ENCODE results near the gene POLN.
A peak's percentile ranks its signal among the peaks of the same experiment; 100 is the strongest.

POLN gene

DNA sequence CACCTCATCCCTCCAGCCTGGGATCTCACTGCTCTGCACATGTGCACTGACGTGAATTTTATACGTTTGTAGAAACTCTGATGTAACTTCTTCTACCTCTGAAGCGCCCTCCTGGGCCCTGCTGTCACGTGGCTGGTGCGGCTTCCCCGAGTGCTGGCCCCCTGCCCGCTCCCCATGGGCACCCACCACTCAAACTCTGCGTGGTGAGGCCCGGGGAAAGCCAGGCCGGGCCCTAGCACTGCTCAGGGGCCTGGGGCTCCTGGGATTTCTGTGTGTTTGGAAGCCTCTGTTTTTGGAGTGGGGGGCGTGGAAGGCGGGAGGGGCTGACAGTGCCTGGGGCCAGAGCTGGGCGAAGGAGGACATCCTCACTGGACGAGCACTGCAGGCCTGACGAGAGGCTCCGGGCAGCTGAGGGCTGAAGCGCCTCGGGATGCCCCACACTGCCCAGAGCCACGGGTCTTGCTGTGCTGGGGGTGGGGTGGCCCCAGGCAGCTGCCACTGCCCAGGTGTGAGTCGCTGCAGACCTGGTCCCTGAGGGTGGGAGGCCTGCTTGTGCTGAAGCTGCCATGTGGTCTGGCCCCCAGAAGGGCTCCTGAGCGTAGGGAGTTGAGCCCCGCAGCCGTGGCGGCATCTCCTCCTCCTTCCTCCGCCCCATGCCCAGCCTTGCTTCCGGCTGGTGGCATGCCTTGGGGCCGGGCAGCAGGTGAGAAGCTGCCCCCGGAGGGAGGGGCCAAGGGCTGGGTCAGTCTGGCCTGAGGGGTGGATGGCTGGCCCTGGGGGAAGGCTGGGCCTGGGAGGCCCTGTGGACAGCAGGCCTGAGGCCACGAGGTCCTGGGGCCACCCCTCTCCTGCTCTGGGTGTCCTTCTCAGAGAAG is 175.1 kb downstream of the POLN start:
- DNase-seq, result no peak

DNA sequence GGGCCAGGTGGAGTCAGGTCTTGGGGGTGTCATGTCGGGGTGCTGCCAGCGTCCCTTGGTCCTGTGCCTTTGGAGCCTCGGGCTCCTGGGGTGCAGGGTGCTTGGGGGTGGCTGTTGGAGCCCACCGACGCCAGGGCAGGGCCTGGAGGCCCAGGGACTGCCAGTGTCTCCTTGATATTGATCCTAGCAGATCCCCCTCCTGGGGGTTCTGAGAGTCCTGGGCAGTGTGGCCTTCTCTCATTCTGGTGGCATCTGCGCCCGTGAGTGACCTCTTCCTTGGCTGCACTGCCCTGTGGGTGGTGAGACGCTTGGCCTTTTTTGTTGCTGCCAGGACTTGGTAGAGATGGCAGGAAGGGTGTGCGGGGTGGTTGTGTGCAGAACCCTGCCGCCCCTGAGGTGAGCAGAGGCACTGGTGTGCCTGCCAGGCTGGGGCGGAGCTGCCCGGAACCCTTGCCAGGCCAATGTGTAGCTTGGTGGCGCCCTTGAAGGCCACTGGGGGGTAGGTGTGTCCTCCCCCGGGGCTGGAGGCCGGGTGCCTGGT is 175.8 kb downstream of the POLN start:
- DNase-seq, result no peak

DNA sequence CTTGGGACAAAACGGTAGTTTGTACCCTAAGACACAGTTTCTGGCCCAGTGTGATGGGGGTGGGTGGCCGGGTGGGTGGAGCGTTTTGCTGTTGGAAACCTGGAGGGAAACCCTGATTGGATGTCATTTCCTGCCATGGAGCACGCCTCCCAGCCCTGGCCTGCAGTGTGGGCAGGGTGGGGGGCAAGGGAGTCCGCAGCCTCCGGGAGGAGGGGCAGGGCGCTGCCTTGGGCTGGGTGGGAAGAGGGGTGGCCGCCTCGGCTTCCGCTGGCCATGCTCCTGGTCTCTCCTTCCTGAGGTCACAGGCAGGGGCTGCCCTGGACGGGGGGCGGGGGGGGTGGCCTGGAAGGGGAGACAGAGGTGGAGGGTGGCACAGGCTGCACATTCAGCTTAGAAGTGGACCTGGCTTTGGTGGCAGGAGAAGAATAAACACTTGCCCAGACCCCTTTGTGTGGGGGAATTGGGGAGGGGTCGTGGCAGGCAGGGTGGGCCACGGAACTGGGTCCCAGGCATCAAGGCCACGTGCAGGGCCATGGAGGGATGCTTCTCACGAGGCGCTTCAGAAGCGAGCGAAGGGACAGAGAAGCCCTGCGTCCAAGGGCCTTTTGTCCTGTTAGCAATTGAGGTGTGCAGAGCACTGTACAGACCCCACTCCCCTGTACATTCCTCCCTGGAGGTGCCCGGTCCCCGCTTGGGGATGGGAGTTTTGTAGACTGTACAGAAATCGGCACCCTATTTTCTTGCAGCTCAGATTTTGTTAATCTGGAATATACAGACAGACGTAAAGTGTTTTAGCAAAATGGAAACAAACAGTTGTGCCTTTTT is 176.6 kb downstream of the POLN start:
- DNase-seq, result no peak

DNA sequence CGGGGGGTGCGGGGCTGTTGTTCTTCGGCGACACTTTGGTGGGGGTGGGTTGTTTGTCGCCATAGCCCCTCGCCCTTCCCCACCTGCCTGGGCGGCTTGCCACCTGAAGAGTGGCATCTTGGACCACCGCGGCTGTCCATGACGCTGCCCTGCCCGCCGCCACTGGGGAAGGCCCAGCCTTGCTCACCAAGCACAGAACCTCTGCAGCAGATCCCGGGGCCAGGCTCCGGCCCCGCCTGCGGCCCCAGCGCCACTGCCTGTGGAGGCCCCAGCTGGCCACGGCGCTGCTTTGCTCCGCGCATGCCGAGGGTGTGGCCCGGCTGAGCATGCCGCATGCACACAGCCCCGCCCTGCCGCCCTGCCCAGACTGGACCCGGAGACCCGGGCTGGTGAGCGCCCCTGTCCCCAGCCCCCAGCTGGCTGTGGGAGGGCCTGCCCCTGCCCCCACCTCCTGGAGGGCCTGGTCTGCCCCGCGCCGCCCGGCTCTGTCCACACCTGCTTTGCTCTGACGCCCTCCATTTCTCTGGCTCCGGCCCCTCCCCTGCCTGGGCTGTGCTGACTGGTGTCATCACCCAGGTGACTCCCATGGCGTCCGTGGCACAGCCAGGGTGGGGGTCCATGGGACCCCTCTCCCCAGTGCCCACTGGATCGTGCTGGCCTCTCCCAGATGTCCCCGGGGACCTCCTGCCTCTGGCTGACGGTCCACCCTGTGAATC is 177.5 kb downstream of the POLN start:
- no peak for DNase-seq

DNA sequence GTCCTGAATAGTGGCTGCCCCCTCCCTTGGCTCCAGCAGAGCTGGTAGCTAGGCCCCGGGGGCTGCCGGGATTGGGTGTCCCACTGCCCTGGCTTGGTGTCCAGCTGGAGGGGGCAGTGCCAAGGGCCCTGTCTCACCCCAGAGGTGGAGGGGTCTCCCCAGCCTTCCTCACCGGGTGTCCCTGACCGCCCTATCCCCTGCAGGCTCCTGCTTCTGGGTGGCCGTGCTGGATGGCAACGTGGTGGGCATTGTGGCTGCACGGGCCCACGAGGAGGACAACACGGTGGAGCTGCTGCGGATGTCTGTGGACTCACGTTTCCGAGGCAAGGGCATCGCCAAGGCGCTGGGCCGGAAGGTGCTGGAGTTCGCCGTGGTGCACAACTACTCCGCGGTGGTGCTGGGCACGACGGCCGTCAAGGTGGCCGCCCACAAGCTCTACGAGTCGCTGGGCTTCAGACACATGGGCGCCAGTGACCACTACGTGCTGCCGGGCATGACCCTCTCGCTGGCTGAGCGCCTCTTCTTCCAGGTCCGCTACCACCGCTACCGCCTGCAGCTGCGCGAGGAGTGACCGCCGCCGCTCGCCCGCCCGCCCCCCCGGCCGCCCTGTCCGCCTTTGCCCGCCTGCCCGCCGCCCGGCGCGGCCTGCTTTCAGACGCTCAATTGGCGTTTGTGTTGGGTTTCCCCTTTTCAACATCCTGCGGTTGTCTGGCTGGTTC is 178.2 kb downstream of the POLN start:
- no peak for DNase-seq

DNA sequence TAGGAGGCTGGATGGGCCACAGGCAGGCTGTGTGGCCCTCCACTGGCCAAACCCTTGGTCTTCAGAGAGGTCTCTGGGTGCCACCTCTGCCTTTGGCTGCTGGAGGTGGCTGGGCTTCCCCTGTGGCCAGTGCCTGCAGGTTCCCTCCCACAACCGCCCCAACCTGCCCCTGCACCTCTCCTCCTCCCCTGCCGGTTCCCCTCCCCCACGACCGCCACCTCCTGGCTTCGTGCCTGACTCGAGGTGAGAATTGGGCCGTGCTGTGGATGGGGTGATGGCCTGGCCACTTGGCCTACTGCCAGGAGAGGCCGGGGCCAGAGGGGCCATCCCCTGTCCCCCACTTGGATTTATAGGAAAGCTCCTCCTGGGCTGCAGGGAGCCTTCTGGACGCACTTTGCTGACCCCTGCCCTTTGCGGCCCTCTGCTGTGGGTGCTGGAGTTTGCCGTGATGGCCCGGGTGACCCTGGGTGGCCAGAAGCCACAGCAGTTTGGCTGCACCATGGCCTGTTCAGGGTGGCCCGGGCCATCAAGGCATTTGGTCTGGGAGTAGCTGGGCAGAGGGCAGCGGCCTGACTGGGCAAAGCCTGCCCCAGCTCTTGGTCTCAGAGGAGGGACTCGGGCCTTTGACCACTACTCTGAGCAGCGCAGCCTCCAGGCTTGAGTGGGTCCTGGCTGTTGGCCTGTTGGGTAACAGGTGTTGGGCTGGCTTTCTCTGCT is 179.0 kb downstream of the POLN start:
- no peak for DNase-seq

DNA sequence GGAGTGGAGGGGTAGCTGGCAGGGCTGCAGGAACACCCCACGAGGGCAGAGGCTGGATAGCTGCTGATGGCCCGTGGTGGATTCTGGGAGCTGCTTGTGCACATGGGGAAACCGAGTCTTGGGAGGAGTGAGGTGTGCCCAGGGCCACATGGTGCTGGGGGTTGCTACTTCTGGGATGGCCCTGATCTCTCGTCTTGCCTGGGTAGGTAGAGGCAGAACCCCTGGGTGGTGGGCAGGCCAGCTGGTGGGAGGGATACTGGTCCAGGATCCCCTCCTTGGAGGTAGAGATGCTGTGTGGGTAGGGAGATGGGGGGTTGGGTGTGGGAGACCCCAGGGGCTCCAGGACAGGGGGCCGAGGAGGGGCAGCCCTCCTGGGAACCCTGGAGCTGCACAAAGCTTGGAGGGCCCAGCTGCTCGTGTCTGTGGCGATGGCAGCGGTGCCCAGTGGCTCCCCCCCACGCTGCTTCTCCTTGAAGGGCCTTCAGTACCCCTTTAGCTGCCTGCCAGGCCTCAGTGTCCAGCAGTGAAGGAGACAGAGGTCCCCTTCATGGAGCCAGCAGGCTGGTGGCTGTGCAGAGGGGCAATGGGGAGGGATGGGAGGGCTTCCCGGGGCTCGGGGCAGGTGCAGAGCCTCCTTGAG is 179.6 kb downstream of the POLN start:
- no peak for DNase-seq

DNA sequence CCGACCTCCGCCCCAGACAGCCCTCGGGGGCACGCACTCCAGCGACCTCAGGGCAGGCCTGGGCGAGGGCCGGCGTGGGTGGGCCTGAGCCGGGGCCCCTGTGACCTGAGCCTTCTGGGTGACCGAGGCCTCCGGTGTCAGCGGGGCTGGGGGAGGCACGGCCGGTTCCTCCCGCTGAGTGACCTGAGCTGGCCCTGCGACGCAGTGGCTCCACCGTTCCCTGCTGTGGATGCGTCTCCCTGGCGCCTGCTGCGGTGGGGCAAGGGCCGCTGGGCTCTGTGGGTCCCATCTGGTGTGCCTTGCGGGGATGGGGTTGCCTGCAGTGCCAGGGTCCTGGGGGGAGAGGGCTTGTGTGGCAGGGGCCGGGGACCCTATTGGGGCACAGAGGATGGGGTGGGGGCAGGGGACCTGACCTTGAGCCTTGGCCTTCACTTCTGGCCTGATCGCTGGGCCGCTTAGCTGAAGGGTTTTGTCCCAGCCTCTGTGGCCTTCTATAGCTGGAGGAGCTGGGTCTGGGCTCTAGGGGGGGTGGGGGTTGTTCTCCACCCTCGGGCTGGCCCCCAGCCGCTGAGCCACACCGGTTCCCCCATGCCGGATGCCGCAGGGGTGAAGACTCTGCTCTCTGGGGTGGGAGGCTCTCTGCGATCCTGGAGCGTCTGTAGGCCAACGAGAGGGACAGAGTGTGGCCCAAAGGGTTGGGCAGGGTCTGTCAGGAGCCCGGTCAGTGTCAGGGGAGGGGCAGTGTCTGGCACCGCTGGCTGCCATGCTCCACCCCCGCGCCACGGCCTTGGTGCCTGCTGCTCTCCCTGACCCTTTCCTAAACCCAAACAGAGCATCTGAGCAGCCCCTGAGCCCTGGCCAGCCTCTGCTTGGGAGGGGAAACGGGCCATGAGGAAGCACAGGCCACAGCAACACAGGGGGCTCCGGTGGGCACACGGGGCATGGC is 180.5 kb downstream of the POLN start:
- DNase-seq, result no peak

DNA sequence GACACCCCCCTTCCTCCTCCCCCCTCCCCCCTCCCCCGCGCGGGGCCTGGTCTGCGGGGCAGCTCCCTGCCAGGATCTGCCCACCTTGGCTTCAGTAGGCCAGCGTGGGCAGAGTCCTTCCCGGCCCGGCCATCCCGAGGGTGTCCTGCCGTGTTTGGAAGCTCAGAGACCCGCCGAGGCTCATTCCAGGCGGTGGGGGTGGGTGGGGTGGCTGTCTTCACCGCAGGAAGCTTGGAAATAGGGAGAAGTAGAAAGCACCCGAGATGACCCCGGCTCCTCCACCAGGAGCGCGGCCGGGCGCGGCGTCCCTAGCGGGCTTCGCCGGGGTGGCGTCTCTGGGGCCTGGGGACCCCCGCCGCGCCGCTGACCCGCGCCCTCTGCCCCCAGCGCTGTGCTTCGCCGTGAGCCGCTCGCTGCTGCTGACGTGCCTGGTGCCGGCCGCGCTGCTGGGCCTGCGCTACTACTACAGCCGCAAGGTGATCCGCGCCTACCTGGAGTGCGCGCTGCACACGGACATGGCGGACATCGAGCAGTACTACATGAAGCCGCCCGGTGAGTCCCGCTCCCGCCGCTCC is 181.2 kb downstream of the POLN start:
- no peak for DNase-seq

DNA sequence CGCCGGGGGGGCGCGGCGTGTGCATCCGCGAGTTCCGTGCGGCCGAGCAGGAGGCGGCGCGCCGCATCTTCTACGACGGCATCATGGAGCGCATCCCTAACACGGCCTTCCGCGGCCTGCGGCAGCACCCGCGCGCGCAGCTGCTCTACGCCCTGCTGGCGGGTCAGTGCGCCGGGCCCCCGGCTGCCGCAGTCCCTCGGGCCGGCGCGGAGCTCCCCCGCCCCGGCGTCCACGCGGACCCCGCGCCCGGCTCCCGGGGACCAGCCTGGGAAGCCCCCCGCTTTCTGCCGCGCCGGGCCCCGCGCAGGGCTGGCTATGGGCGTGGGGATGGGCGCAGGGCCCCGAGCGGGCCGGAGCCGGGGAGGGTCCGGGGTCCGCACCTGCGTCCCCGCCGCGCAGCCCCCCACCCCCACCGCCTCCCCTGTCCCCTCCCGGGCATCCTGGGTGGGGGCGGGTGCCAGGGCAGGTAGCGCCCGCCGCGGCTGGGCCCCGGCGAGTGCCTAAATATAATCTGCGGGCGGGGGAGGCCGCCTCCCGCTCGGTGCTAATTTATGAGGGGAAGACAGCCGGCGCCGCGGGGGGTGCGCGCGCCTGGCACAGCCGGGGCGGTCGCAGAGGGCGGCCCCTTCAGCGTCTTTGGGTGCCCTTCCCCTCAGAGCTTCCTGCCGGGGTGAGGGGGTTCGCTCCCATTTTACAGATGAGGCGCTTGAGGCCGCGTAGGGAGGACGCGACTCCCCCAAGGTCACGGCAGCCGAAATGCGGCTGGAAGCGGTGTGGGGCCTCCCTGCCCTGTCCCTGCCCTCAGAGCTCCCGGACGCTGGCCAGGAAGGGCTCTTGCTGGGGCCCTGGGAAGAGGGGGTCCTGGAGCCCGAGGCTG is 182.0 kb downstream of the POLN start:
- DNase-seq, result no peak

DNA sequence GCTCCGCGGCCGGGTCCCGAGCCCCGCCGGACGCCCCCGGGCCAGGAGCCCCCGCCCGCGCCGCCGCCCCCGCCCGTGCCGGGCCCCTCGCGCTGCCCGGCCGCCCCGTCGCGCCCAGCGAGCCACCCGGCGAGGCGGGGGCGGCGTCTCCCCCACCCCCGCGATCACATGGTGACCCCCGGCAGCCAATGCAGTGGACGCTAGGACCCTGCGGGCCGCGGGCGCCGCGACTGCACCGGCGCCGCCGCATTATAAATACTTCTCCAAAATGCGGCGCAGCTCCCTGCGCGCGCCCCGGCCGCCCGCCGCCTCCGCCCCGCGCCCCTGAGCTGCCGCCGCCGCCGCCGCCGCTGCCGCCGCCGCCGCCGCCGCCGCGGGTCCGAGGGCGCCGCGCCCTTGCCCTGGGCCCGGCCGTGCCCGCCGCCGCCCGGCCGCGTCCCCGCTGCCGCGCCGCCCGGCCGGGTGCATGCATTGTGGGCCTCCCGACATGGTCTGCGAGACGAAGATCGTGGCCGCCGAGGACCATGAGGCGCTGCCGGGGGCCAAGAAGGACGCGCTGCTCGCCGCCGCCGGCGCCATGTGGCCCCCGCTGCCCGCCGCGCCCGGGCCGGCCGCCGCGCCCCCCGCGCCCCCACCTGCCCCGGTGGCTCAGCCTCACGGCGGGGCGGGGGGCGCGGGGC is 182.7 kb downstream of the POLN start, which contains the start of gene NAT8L:
Gene NAT8L, plus strand, starts transcription at position 282 of the 680 bp plus-strand sequence. Its CDS starts 185 bp downstream, at position 467.
- DNase-seq, result peak; percentile 2

DNA sequence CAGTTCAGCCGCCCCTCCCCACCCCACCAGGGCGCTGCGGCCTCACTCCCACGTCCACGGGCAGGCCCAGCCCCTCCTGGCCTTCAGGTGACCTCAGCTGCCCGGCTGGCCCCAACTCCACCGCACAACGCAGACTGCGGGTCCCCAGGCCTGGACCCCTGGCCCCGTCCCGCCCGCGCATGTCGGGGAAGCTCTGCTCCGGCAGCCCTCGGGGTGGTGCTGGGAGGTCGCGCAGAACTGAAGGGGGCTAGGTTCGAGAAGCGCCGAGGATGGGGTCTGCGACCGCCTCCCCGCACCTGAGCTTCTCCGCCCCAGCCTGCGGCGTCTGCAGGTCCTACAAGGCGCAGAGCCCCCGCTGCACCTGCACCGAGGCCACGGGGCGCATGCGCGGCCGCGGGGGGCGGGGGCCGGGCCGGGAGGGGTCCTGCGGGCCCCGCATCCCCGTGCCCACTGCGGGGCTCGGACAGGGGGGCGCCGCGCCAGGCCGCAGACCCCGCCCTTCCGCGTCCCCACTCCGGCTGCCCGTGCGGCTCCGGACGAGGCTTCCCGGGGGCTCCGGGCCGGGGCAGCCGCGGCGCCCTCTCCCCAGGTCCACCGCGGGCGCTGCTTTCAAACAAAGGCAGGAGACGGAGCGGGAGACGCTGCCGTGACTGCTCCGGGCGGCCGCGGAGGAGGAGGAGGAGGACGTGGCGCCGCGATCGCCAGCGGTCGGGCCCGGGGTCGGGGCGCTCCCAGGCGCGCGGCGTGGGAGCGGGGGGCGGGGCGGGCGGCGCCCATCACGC is 183.5 kb downstream of the POLN start:
- DNase-seq, result no peak

DNA sequence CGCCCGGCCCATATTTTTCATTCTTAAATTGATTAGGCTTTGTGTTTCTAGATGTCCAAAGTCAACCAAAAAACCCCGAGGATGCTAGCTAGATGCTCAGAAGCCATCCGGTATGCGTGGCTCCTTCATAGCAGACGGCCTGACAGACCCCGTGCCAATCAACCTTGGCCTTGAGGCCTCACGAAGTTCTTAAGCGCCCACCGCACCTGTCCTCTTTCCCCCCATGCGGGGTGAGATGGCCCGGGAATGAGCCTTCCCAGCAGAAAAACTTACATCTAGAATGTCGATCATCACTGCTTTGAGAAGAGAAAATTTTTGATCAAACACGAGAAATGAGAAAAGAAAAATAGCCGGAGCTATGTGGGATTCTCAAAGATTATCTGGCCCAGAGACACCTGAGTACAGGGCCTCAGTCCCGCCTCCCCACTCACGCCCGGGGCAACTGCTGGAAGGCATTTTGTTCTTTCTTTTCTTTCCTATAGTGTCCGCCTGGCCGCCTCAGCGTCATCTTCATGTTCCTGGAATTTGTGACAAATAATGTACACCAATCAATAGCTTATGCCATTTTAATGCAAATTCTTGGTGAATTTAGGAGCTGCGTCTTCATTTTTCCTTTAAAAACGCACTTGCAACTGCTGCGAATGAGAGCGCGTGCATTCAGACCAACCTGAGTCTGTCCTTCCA is 184.4 kb downstream of the POLN start:
- no peak for DNase-seq

DNA sequence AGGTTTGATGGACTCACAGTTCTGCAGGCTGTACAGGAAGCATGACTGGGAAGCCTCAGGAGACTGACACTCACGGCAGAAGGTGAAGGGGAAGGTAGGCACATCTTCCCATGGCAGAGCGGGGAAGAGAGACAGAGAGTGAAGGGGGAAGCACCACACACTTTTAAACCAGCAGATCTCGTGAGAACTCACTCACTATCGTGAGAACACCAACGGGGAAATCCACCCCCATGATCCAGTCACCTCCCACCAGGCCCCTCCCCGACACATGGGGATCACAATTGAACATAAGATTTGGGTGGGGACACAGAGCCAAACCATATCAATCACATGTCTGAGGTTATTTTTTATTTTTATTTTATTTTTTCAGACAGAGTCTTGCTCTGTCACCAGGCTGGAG is 187.7 kb downstream of the POLN start:
- DNase-seq, result no peak

DNA sequence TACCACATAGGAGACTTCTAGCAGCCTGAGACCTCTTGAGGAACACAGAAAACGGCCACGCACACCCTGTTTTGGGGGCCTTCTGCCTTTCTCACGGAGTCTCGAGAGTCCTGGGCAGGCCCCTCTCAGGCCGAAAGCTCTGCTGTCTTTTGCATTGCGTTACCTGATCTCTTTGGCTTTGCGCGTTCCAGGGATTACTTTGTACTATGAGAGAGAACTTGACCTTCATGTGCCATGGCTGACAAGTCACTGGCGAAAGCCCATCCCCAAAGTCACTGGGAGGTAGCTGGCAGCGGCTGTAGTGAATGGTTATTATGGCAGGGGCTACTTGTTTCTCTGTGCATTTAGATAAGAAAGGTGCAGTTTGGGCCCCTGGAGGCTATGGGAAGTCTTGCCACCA is 190.8 kb downstream of the POLN start:
- DNase-seq, result no peak

DNA sequence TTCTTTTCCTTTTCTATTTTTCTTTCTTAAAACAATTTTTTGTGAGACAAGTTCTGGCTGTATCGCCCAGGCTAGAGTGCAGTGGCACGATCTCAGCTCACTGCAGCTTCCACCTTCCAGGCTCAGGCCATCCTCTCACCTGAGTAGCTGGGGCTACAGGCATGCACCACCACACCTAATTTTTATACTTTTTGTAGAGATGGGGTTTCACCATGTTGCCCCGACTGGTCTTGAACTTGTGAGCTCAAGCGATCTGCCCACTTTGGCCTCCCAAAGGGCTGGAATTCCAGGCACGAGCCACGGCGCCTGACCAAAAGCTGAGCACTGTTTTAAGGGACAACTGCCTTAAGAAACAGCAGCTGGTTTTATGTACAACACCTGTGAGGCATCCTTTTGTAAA is 192.1 kb downstream of the POLN start:
- DNase-seq, result no peak

Measured in NCI-H446 treated with DMSO at 0.1 percent for 48 hours (cell line).